PC-9 (cell line): ENCODE results near the gene DNMT3L.
"Not testable (repeated sequence)": the region's sequence is repeated elsewhere in the genome, so short reads cannot be mapped to it uniquely, and the experiment has no call there.

Experiments used
- EZH2 ChIP-seq: fragments of 200-600 bp; sonication (generic); IDR thresholded peaks from 2 replicates; pipeline ENCODE4 v1.8.0; 2017; ENCODE audit warnings: antibody characterized with exemption, low read depth
- TF ChIP-seq, protein P1 (sequence below): fragments of 200-600 bp; sonication (generic); conservative IDR thresholded peaks from 2 replicates; pipeline ENCODE4 v1.6.1; 2017; ENCODE audit warnings: mixed run types, antibody characterized with exemption, mild to moderate bottlenecking, moderate library complexity

DNA sequence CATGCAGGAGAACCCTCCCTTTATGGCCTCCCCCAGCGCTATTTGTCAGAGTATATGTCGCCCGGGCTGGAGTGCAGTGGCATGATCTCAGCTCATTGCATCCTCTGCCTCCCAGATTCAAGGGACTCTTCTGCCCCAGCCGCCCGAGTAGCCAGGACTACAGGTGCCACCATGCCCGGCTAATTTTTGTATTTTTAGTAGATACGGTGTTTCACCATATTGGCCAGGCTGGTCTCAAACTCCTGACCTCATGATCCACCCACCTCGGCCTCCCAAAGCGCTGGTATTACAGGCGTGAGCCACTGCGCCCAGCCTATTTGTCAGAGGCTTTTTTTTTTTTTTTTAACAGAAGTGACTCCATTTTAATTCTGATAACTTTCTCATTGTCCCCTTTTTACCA lies 61.7 kb downstream of the DNMT3L start:
- TF ChIP-seq, protein P1, sequence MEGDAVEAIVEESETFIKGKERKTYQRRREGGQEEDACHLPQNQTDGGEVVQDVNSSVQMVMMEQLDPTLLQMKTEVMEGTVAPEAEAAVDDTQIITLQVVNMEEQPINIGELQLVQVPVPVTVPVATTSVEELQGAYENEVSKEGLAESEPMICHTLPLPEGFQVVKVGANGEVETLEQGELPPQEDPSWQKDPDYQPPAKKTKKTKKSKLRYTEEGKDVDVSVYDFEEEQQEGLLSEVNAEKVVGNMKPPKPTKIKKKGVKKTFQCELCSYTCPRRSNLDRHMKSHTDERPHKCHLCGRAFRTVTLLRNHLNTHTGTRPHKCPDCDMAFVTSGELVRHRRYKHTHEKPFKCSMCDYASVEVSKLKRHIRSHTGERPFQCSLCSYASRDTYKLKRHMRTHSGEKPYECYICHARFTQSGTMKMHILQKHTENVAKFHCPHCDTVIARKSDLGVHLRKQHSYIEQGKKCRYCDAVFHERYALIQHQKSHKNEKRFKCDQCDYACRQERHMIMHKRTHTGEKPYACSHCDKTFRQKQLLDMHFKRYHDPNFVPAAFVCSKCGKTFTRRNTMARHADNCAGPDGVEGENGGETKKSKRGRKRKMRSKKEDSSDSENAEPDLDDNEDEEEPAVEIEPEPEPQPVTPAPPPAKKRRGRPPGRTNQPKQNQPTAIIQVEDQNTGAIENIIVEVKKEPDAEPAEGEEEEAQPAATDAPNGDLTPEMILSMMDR = not testable (repeated sequence)
- not testable (repeated sequence) for TF ChIP-seq EZH2
